CD14-positive monocyte (primary cell): ENCODE data around the gene LBX1. TPM values are rescaled to one million over a fixed set of nuclear protein-coding genes. Genes with fewer than 3 reads are reported as not detected.

Source experiments
- DNase-seq, 3 donors: peaks; one replicate each; pipeline ENCODE4 v3.0.0-alpha.2; 2011 to 2022
- H2AFZ ChIP-seq: 2 replicates; pipeline ENCODE4 v1.6.0; 2012; ENCODE audit warnings: mild to moderate bottlenecking, low read depth, low read length, inconsistent platforms; ENCODE audit not compliant: insufficient read depth, poor library complexity, severe bottlenecking
- H3K27ac ChIP-seq, 2 donors: 1 replicate in 1 of 2; 2 replicates in 1 of 2; pipeline ENCODE4 v1.5.1; 2012 to 2013; ENCODE audit warnings: low read length in 2 of 2, control low read depth in 1 of 2, inconsistent platforms in 1 of 2, low read depth in 1 of 2, mild to moderate bottlenecking in 1 of 2
- H3K27me3 ChIP-seq, 2 donors: one replicate each; pipeline versions ENCODE4 v1.6.0 to v1.6.1; 2011 to 2013; ENCODE audit warnings: low read length in 2 of 2; ENCODE audit not compliant: control insufficient read depth in 2 of 2, insufficient read depth in 2 of 2
- H3K36me3 ChIP-seq, 2 donors: replicated peaks in 1 of 2; 1 replicate in 1 of 2; 2 replicates in 1 of 2; pipeline versions ENCODE4 v1.5.1 to v1.6.1; 2012 to 2013; ENCODE audit warnings: low read length in 2 of 2, control low read depth in 1 of 2, inconsistent platforms in 1 of 2, mild to moderate bottlenecking in 1 of 2; ENCODE audit not compliant: insufficient read depth in 2 of 2, control insufficient read depth in 1 of 2
- H3K4me1 ChIP-seq, 2 donors: 1 replicate in 1 of 2; 2 replicates in 1 of 2; pipeline versions ENCODE4 v1.5.1 to v1.6.1; 2012 to 2013; ENCODE audit warnings: low read length in 2 of 2, control low read depth in 1 of 2, inconsistent platforms in 1 of 2, mild to moderate bottlenecking in 1 of 2, moderate library complexity in 1 of 2; ENCODE audit not compliant: insufficient read depth in 2 of 2, control insufficient read depth in 1 of 2
- H3K4me2 ChIP-seq: replicated peaks from 2 replicates; pipeline ENCODE3; 2012; ENCODE audit warnings: low read length, moderate library complexity, mild to moderate bottlenecking; ENCODE audit not compliant: poor library complexity, severe bottlenecking; ENCODE audit errors: extremely low read depth
- H3K4me3 ChIP-seq, 3 experiments: fragments of 200-600 bp in 1 of 3; sonication (generic) in 1 of 3; replicated peaks in 1 of 3; 1 replicate in 2 of 3; 2 replicates in 1 of 3; pipeline ENCODE4 v1.5.1; 2011 to 2013; ENCODE audit warnings: low read length in 3 of 3, mild to moderate bottlenecking in 3 of 3, control low read depth in 2 of 3, low read depth in 2 of 3, inconsistent platforms in 1 of 3, moderate library complexity in 1 of 3
- H3K79me2 ChIP-seq: 2 replicates; pipeline ENCODE4 v1.6.0; 2012; ENCODE audit warnings: mild to moderate bottlenecking, control low read depth, inconsistent platforms, low read length, moderate library complexity; ENCODE audit not compliant: insufficient read depth
- H3K9ac ChIP-seq: 2 replicates; pipeline ENCODE4 v1.6.0; 2017; ENCODE audit warnings: low read length, mild to moderate bottlenecking; ENCODE audit not compliant: insufficient read depth, poor library complexity, severe bottlenecking
- H3K9me3 ChIP-seq, 2 donors: replicated peaks in 1 of 2; 1 replicate in 1 of 2; 2 replicates in 1 of 2; pipeline versions ENCODE4 v1.5.1 to v1.6.1; 2012 to 2013; ENCODE audit warnings: low read length in 2 of 2, control low read depth in 1 of 2; ENCODE audit not compliant: control insufficient read depth in 1 of 2, insufficient read depth in 1 of 2
- H4K20me1 ChIP-seq: 2 replicates; pipeline ENCODE4 v1.6.0; 2012; ENCODE audit warnings: mild to moderate bottlenecking, low read length, control low read depth, moderate library complexity; ENCODE audit not compliant: insufficient read depth
- H3K27ac Mint-ChIP-seq, 7 donors: one replicate each; pipeline ENCODE4 v1.8.0; 2020; ENCODE audit warnings: mild to moderate bottlenecking in 7 of 7, mixed read lengths in 7 of 7, moderate library complexity in 6 of 7, inconsistent platforms in 2 of 7
- H3K27me3 Mint-ChIP-seq, 3 donors: one replicate each; pipeline ENCODE4 v1.8.0; 2021 to 2022; ENCODE audit warnings: low read depth in 3 of 3, mild to moderate bottlenecking in 3 of 3, mixed read lengths in 3 of 3, moderate library complexity in 3 of 3, inconsistent platforms in 1 of 3
- H3K36me3 Mint-ChIP-seq, 2 donors: one replicate each; pipeline ENCODE4 v1.8.0; 2020; ENCODE audit warnings: mixed read lengths in 2 of 2, inconsistent platforms in 1 of 2, mild to moderate bottlenecking in 1 of 2
- H3K4me1 Mint-ChIP-seq: one replicate; pipeline ENCODE4 v1.8.0; 2020; ENCODE audit warnings: mild to moderate bottlenecking, mixed read lengths
- H3K4me3 Mint-ChIP-seq, 2 donors: one replicate each; pipeline ENCODE4 v1.8.0; 2020; ENCODE audit warnings: mild to moderate bottlenecking in 2 of 2, mixed read lengths in 2 of 2, moderate library complexity in 1 of 2
- H3K9me3 Mint-ChIP-seq, 7 donors: one replicate each; pipeline ENCODE4 v1.8.0; 2020 to 2022; ENCODE audit warnings: mixed read lengths in 7 of 7, mild to moderate bottlenecking in 6 of 7, moderate library complexity in 6 of 7, inconsistent platforms in 2 of 7
- CTCF ChIP-seq: fragments of 200-600 bp; IDR thresholded peaks from one replicate; pipeline ENCODE4 v1.8.0; 2022; ENCODE audit warnings: antibody characterized with exemption, mild to moderate bottlenecking
- WGBS: methylation state at CpG from one replicate; pipeline ENCODE4 v1.1.5; 2013; ENCODE audit warnings: missing lambda C conversion rate; ENCODE audit not compliant: insufficient coverage; 5-methylcytosine and 5-hydroxymethylcytosine counted together
- intact Hi-C, 2 donors: fragments of 100-400 bp; cut with micrococcal nuclease; formaldehyde crosslinking; loops; one replicate each; pipeline versions ENCODE4 v1.15.0 to v1.15.1; 2023
- polyA plus RNA-seq, 3 donors: library from polyadenylated mRNA; depleted of rRNA in 1 of 3; unstranded in 2 of 3; stranded (reverse) in 1 of 3; fragments of 300-500 nt in 2 of 3; fragments of >200 nt in 1 of 3; fragmentation: Illumina TruSeq in 2 of 3; gene quantifications; 1 replicate in 2 of 3; 2 replicates in 1 of 3; pipeline ENCODE4 v1.2.3, GENCODE V29; 2012 to 2021

The LBX1 gene
- polyA plus RNA-seq, 3 donors, result not detected

GRCh38 chr10:101257084-101257483 is 27.8 kb upstream of the LBX1 start:
- H3K27me3 Mint-ChIP-seq, result peaks cover 29 to 60% (median 35%) of the 10 kb centered on the region in 3 donors
- H3K27me3 ChIP-seq, result peaks cover 9 to 40% of the 10 kb centered on the region in 2 donors

GRCh38 chr10:101256387-101256786 is 27.1 kb upstream of the LBX1 start:
- 100% methylated on average over 1 of the region's 1 CpG for WGBS
- Histone ChIP-seq H3K9me3 (peaks cover 0 to 5% of the 10 kb centered on the region in 2 donors), H4K20me1 (no peaks in the 10 kb centered on the region), H3K4me2 (no peak overlapping the region), H3K79me2 (no peaks in the 10 kb centered on the region), H3K27me3 (peaks cover 9 to 36% of the 10 kb centered on the region in 2 donors), H3K27ac (no peak overlapping the region), H3K4me3 (no peak overlapping the region), H3K36me3 (no peaks in the 10 kb centered on the region), H3K4me1 (no peaks in the 10 kb centered on the region), H3K9ac (no peak overlapping the region), H2AFZ (no peak overlapping the region)
- Mint-ChIP-seq H3K27ac (no peak overlapping the region), H3K27me3 (peaks cover 23 to 60% (median 40%) of the 10 kb centered on the region in 3 donors), H3K4me3 (no peak overlapping the region), H3K36me3 (no peaks in the 10 kb centered on the region), H3K4me1 (no peaks in the 10 kb centered on the region), H3K9me3 (peaks cover 0 to 12% (median 6%) of the 10 kb centered on the region in 7 donors)
- no peak for DNase-seq
- intact Hi-C loops, result no loop called here
- TF ChIP-seq CTCF, result no peak

More at GRCh38 chr10:101257084-101257483, 27.8 kb upstream of the LBX1 start:
- no peaks in the 10 kb centered on the region for H3K79me2 ChIP-seq
- no CpG with 5 or more reads among the region's 3 CpGs for WGBS
- Mint-ChIP-seq H3K36me3 (no peaks in the 10 kb centered on the region), H3K9me3 (peaks cover 0 to 12% (median 6%) of the 10 kb centered on the region in 7 donors), H3K4me1 (no peaks in the 10 kb centered on the region), H3K4me3 (no peak overlapping the region), H3K27ac (no peak overlapping the region)
- no peak overlapping the region for H3K4me2 ChIP-seq
- H3K9ac ChIP-seq, result no peak overlapping the region
- no peak overlapping the region for H3K4me3 ChIP-seq
- peaks cover 0 to 5% of the 10 kb centered on the region in 2 donors for H3K9me3 ChIP-seq
- no peaks in the 10 kb centered on the region for H3K36me3 ChIP-seq
- no peak for TF ChIP-seq CTCF
- H3K4me1 ChIP-seq, result no peaks in the 10 kb centered on the region
- no peak overlapping the region for H2AFZ ChIP-seq
- H3K27ac ChIP-seq, result no peak overlapping the region
- intact Hi-C loops, result no loop called here
- no peak for DNase-seq
- H4K20me1 ChIP-seq, result no peaks in the 10 kb centered on the region
